Measurements from ENCODE around the gene SPOCD1. TPM values are rescaled to one million over a fixed set of nuclear protein-coding genes. Genes with fewer than 3 reads are reported as not detected.

The SPOCD1 gene
- total RNA-seq, 1 experiment from 2014 or later: 0.66 TPM

DNA sequence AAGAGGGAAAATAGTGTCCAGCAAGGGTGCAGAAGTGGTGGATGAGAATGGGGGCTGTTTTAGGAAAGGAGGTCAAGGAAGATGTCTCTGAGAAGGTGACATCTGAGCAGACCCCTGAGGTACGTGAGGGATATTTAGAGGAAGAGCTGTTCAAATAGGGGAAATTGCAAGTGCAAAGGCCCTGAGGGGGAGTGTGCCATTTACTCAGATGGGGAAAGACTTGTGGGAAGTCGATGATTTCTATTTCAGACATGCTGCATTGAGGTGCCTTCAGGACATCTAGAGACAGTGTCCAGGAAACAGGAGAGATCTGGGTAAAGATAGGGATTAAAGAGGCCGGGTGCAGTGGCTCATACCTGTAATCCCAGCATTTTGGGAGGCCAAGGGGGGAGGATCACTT, 41.3 kb downstream of the SPOCD1 start:
- no TSS peak for BruUV-seq (replicated peaks)
- no peaks in the 10 kb centered on the region for H3K27me3 ChIP-seq (replicated peaks; ENCODE audit: control insufficient read depth, insufficient read depth, low read length)
- Mint-ChIP-seq H3K27ac (ENCODE audit: unreplicated experiment) (no peak overlapping the region), H3K36me3 (ENCODE audit: insufficient read depth, unreplicated experiment) (peaks cover 6% of the 10 kb centered on the region), H3K4me1 (ENCODE audit: low read depth, unreplicated experiment) (no peaks in the 10 kb centered on the region), H3K27me3 (ENCODE audit: insufficient read depth, unreplicated experiment) (peaks cover 21% of the 10 kb centered on the region), H3K4me3 (ENCODE audit: unreplicated experiment) (no peak overlapping the region), H3K9me3 (ENCODE audit: unreplicated experiment) (no peaks in the 10 kb centered on the region)
- ChIA-PET POLR2A (no interaction called here), CTCF (no interaction called here)
- H3K36me3 ChIP-seq (ENCODE audit: control insufficient read depth, insufficient read depth, low read length): no peaks in the 10 kb centered on the region
- no peaks in the 10 kb centered on the region for H3K4me1 ChIP-seq
- H3K9me3 ChIP-seq: no peaks in the 10 kb centered on the region
- intact Hi-C loops (cut with micrococcal nuclease; ENCODE audit: unreplicated experiment): no loop called here
- DNase-seq: no peak
- TF ChIP-seq, protein P1, sequence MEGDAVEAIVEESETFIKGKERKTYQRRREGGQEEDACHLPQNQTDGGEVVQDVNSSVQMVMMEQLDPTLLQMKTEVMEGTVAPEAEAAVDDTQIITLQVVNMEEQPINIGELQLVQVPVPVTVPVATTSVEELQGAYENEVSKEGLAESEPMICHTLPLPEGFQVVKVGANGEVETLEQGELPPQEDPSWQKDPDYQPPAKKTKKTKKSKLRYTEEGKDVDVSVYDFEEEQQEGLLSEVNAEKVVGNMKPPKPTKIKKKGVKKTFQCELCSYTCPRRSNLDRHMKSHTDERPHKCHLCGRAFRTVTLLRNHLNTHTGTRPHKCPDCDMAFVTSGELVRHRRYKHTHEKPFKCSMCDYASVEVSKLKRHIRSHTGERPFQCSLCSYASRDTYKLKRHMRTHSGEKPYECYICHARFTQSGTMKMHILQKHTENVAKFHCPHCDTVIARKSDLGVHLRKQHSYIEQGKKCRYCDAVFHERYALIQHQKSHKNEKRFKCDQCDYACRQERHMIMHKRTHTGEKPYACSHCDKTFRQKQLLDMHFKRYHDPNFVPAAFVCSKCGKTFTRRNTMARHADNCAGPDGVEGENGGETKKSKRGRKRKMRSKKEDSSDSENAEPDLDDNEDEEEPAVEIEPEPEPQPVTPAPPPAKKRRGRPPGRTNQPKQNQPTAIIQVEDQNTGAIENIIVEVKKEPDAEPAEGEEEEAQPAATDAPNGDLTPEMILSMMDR (IDR thresholded peaks at IDR 0.05; ENCODE audit: insufficient read depth in 1 of 2, low read depth in 1 of 2, low read length in 1 of 2, severe bottlenecking in 1 of 2, unreplicated experiment in 1 of 2): no peak
- H3K4me3 ChIP-seq (ENCODE audit: low read depth, low read length): no peak overlapping the region

DNA sequence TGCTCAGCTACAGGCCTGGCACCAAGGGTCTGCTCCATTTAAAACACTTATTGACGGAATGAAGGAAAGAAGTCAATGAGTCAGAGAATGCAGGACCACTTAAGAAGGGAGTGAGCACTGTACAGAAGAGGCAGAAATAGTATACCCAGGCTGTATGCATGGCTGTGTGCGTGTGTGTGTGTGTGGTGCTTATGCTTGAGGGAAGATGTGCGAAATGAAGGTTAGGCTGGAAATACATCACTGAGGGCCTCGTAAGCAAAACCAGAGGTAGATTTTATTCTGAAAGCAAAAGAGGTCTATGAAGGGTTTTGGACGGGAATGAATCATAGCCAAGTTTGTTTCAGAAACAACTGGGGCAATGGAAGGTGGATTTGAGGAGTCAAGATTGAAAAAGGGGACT, 42.0 kb downstream of the SPOCD1 start:
- H3K4me1 ChIP-seq: no peaks in the 10 kb centered on the region
- H3K4me3 ChIP-seq (ENCODE audit: low read depth, low read length): no peak overlapping the region
- Mint-ChIP-seq H3K4me1 (ENCODE audit: low read depth, unreplicated experiment) (no peaks in the 10 kb centered on the region), H3K4me3 (ENCODE audit: unreplicated experiment) (no peak overlapping the region), H3K9me3 (ENCODE audit: unreplicated experiment) (no peaks in the 10 kb centered on the region), H3K27me3 (ENCODE audit: insufficient read depth, unreplicated experiment) (peaks cover 21% of the 10 kb centered on the region), H3K27ac (ENCODE audit: unreplicated experiment) (no peak overlapping the region), H3K36me3 (ENCODE audit: insufficient read depth, unreplicated experiment) (peaks cover 6% of the 10 kb centered on the region)
- intact Hi-C loops (cut with micrococcal nuclease; ENCODE audit: unreplicated experiment): no loop called here
- CTCF ChIA-PET: no interaction called here
- H3K36me3 ChIP-seq (ENCODE audit: control insufficient read depth, insufficient read depth, low read length): no peaks in the 10 kb centered on the region
- no peaks in the 10 kb centered on the region for H3K9me3 ChIP-seq
- POLR2A ChIA-PET: no interaction called here
- DNase-seq: no peak
- H3K27me3 ChIP-seq (replicated peaks; ENCODE audit: control insufficient read depth, insufficient read depth, low read length): no peaks in the 10 kb centered on the region
- TF ChIP-seq, protein P1 (IDR thresholded peaks at IDR 0.05; ENCODE audit: insufficient read depth in 1 of 2, low read depth in 1 of 2, low read length in 1 of 2, severe bottlenecking in 1 of 2, unreplicated experiment in 1 of 2): no peak
- BruUV-seq (replicated peaks): no TSS peak

DNA sequence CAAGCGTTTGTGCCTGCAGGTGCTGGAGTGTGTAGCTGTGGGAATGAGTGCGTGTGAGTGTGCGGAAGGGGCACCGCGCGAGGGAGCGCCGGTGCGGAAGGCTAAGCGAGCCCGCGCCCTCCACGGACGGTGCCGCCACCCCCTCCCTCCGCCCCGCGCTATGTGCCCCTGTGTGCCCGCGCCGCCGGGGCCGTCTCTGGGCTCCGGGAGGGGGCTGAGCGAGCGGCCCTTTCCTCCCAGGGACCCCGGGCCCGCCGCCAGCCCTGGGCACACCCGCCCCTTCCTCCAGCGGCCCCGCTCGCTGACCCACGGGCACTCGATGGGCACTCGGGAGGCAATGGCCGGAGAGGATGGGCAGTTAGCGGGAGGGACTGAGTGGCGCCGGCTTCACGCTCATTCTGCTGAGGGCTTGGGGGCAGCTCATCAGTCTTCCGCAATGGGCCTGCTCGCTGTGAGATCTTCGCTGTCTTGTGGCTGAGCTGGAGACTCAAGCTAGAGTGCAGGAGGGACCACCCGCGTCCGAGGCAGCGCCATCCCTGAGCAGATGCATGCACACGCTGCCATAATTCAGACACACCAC, 43.1 kb downstream of the SPOCD1 start:
- no peak overlapping the region for H3K4me3 ChIP-seq (ENCODE audit: low read depth, low read length)
- ChIA-PET CTCF (no interaction called here), POLR2A (no interaction called here)
- TF ChIP-seq, protein P1 (IDR thresholded peaks at IDR 0.05; ENCODE audit: insufficient read depth in 1 of 2, low read depth in 1 of 2, low read length in 1 of 2, severe bottlenecking in 1 of 2, unreplicated experiment in 1 of 2): no peak
- no peaks in the 10 kb centered on the region for H3K36me3 ChIP-seq (ENCODE audit: control insufficient read depth, insufficient read depth, low read length)
- H3K9me3 Mint-ChIP-seq (ENCODE audit: unreplicated experiment): no peaks in the 10 kb centered on the region
- H3K4me3 Mint-ChIP-seq (ENCODE audit: unreplicated experiment): no peak overlapping the region
- intact Hi-C loops (cut with micrococcal nuclease; ENCODE audit: unreplicated experiment): no loop called here
- H3K4me1 Mint-ChIP-seq (ENCODE audit: low read depth, unreplicated experiment): no peaks in the 10 kb centered on the region
- DNase-seq: no peak
- no peaks in the 10 kb centered on the region for H3K27me3 ChIP-seq (replicated peaks; ENCODE audit: control insufficient read depth, insufficient read depth, low read length)
- no peaks in the 10 kb centered on the region for H3K4me1 ChIP-seq
- peaks cover 21% of the 10 kb centered on the region for H3K27me3 Mint-ChIP-seq (ENCODE audit: insufficient read depth, unreplicated experiment)
- no peaks in the 10 kb centered on the region for H3K9me3 ChIP-seq
- H3K27ac Mint-ChIP-seq (ENCODE audit: unreplicated experiment): no peak overlapping the region
- H3K36me3 Mint-ChIP-seq (ENCODE audit: insufficient read depth, unreplicated experiment): peaks cover 6% of the 10 kb centered on the region
- no TSS peak for BruUV-seq (replicated peaks)
